Activated naive CD8-positive, alpha-beta T cell treated with anti-CD3 and anti-CD28 coated beads, Interleukin-2, amount 50 U/mL, for 16 hours (primary cell): ENCODE data around the gene LRRC7.

Experiments used
- DNase-seq: peaks from one replicate; pipeline ENCODE4 v3.0.0-alpha.2; 2020; ENCODE audit warnings: low read depth, low spot score

Gene LRRC7

DNA sequence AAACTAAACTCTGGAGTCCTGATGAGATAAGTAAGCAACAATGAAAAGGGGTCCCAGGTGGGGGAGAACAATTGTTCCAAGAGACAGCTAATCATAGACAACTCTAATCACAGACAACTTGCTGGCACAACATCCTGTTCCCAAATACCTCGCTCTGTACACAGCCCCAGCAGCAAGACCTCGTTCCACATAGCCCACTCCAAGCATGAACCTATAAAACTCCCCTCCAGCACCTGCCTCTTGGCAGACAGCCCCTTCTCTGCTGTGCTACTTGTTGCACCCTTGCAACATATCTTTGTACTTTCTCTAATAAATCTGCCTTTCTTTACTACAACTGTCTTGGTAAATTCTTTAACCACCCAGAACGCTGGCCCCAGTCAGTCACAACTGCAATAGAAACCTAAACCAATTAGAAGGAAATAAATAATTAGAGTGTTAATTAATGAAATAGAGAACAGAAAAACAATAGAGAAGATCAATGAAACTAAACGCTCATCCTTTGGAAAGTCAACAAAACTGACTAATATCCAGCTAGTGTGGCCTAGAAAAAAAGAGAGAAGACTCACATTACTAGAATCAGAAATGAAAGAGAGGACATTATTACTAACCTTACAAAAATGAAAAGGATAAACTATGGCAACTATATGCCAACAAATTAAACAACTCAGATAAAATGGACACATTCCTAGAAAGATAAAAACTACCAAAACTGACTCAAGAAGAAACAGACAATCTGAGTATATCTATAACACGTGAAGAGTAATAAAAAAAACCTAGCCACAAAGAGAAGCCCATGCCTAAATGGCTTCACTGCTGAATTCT is 601.5 kb downstream of the LRRC7 start:
- no peak for DNase-seq

- DNase-seq: no peak
These were observed 603.8 kb downstream of the LRRC7 start for GRCh38 chr1:70171512-70171911.
